ENCODE data around the gene GNA14. TPM values are rescaled to one million over a fixed set of nuclear protein-coding genes. Genes with fewer than 3 reads are reported as not detected.

The GNA14 gene
- total RNA-seq, 1 experiment from 2014 or later: 1.2 TPM

DNA sequence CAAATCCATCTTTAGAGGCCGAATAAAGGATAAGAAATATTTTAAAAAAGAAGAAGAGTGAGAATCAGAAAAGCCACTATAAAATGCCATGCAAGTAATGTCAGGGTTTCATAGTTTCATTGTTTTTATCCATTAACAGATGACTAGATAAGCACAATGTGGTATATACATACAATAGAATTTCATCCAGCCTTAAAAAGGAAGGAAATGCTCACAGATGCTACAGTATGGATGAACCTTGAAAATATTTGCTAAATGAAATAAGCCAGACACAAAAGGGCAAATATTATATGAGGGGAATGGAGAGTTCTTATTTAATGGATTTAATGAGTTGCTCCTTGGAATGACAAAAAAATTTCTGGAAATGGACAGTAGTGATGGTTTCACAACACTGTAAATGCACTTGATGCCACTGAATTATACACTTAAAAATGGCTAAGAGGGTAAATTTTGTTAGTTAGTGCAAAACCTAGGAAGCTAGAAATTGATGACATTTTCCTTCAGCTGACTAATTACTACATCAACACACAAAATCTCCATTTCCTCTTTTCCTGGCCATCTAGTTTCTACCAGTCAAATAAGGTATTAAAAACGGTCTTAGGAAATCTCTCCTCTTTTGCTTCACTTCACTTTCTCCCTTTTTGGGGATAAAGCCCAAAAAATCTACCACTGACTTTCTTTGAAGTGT lies 86.6 kb downstream of the GNA14 start:
- Histone ChIP-seq H3F3A (ENCODE audit: low read length, unreplicated experiment) (no peaks in the 10 kb centered on the region), H3K79me2 (ENCODE audit: low read length) (no peaks in the 10 kb centered on the region), H4K20me1 (ENCODE audit: low read length) (no peaks in the 10 kb centered on the region), H3K4me1 (ENCODE audit: insufficient read depth, low read length) (no peaks in the 10 kb centered on the region), H3K9ac (ENCODE audit: low read length) (no peak overlapping the region), H3K9me3 (ENCODE audit: low read length) (no peaks in the 10 kb centered on the region), H3K4me2 (ENCODE audit: low read length) (no peak overlapping the region), H3K27me3 (ENCODE audit: low read length) (no peaks in the 10 kb centered on the region), H3K36me3 (ENCODE audit: low read depth, low read length) (no peaks in the 10 kb centered on the region), H3K9me2 (replicated peaks; ENCODE audit: low read length) (no peaks in the 10 kb centered on the region), H2AFZ (ENCODE audit: low read length) (no peak overlapping the region), H3K4me3 (ENCODE audit: low read length) (no peak overlapping the region), H3K27ac (ENCODE audit: low read length) (no peak overlapping the region)
- ChIA-PET CTCF (no interaction called here), POLR2A (ENCODE audit: unreplicated experiment) (no interaction called here)
- ATAC-seq (no peak), DNase-seq (no peak)
- TF ChIP-seq EZH2phosphoT487 (IDR thresholded peaks at IDR 0.05; ENCODE audit: borderline replicate concordance, low read length): no peak
- TF ChIP-seq, protein P1, sequence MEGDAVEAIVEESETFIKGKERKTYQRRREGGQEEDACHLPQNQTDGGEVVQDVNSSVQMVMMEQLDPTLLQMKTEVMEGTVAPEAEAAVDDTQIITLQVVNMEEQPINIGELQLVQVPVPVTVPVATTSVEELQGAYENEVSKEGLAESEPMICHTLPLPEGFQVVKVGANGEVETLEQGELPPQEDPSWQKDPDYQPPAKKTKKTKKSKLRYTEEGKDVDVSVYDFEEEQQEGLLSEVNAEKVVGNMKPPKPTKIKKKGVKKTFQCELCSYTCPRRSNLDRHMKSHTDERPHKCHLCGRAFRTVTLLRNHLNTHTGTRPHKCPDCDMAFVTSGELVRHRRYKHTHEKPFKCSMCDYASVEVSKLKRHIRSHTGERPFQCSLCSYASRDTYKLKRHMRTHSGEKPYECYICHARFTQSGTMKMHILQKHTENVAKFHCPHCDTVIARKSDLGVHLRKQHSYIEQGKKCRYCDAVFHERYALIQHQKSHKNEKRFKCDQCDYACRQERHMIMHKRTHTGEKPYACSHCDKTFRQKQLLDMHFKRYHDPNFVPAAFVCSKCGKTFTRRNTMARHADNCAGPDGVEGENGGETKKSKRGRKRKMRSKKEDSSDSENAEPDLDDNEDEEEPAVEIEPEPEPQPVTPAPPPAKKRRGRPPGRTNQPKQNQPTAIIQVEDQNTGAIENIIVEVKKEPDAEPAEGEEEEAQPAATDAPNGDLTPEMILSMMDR (conservative IDR thresholded peaks at IDR 0.05; ENCODE audit: low read depth, low read length): no peak
- no peak for TF ChIP-seq EZH2 (IDR thresholded peaks at IDR 0.05; ENCODE audit: low read length, unreplicated experiment)
- intact Hi-C loops (cut with micrococcal nuclease): no loop called here
- no TSS peak for BruUV-seq (replicated peaks)

DNA sequence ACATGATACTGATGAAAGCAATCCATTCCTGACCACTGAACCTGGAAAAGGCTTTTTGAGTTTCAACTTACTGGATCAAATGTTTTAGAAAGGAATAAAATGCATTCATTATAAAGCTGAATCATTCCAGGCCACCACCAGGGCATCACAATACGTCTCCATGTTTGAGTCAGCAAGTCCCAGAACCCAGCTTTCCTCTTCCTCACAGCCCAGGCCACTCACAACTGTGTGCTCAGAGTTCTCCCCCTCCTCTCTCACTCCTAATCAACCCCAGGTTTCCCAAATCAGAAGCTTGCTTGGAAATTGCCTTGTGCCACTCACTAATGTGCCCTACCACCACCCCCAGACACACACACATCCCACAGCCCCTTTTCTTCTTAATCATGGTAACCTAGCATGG lies 91.7 kb downstream of the GNA14 start:
- CTCF ChIA-PET: no interaction called here

DNA sequence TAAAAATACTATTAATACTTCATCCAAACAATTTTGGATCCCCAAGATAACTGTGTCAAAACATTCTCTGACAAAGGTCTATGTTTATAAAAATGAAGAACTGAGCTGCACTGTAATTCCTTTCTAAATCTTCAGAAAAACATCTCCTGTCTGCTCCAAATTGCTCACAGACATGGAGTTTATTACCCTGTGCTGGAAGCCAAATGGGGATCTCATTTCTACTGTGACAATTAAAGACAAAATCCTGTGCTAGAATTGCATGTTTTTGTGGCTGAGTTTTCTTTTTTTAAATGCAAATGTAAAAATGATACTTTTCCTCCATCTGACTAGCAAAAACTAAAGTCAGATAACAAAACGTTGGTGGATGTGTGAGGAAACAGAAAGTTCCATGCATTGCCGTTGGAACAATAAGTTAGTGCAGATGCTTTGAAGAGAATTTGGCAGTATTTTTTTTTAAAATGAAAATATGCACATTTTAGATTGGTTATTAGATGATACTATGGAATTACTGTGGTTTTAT lies 93.5 kb downstream of the GNA14 start:
- TF ChIP-seq EZH2phosphoT487 (IDR thresholded peaks at IDR 0.05; ENCODE audit: borderline replicate concordance, low read length) (no peak), EZH2 (IDR thresholded peaks at IDR 0.05; ENCODE audit: low read length, unreplicated experiment) (no peak)
- TF ChIP-seq, protein P1 (conservative IDR thresholded peaks at IDR 0.05; ENCODE audit: low read depth, low read length): no peak
- Histone ChIP-seq H3K9me3 (ENCODE audit: low read length) (no peaks in the 10 kb centered on the region), H3K27ac (ENCODE audit: low read length) (no peak overlapping the region), H3K4me1 (ENCODE audit: insufficient read depth, low read length) (no peaks in the 10 kb centered on the region), H3K9me2 (replicated peaks; ENCODE audit: low read length) (no peaks in the 10 kb centered on the region), H4K20me1 (ENCODE audit: low read length) (no peaks in the 10 kb centered on the region), H3K4me3 (ENCODE audit: low read length) (no peak overlapping the region), H3K79me2 (ENCODE audit: low read length) (no peaks in the 10 kb centered on the region), H3F3A (ENCODE audit: low read length, unreplicated experiment) (no peaks in the 10 kb centered on the region), H3K36me3 (ENCODE audit: low read depth, low read length) (no peaks in the 10 kb centered on the region), H3K4me2 (ENCODE audit: low read length) (no peak overlapping the region), H2AFZ (ENCODE audit: low read length) (no peak overlapping the region), H3K27me3 (ENCODE audit: low read length) (no peaks in the 10 kb centered on the region), H3K9ac (ENCODE audit: low read length) (no peak overlapping the region)
- intact Hi-C loops (cut with micrococcal nuclease): no loop called here
- ChIA-PET CTCF (no interaction called here), POLR2A (ENCODE audit: unreplicated experiment) (no interaction called here)
- BruUV-seq (replicated peaks): no TSS peak
- ATAC-seq (no peak), DNase-seq (no peak)

More for the DNA sequence above, 91.7 kb downstream of the GNA14 start:
- Histone ChIP-seq H3K9me2 (replicated peaks; ENCODE audit: low read length) (no peaks in the 10 kb centered on the region), H3K79me2 (ENCODE audit: low read length) (no peaks in the 10 kb centered on the region), H3K36me3 (ENCODE audit: low read depth, low read length) (no peaks in the 10 kb centered on the region), H3K27me3 (ENCODE audit: low read length) (no peaks in the 10 kb centered on the region), H4K20me1 (ENCODE audit: low read length) (no peaks in the 10 kb centered on the region), H3F3A (ENCODE audit: low read length, unreplicated experiment) (no peaks in the 10 kb centered on the region), H3K27ac (ENCODE audit: low read length) (no peak overlapping the region), H3K4me2 (ENCODE audit: low read length) (no peak overlapping the region), H2AFZ (ENCODE audit: low read length) (no peak overlapping the region), H3K9ac (ENCODE audit: low read length) (no peak overlapping the region), H3K9me3 (ENCODE audit: low read length) (no peaks in the 10 kb centered on the region), H3K4me3 (ENCODE audit: low read length) (no peak overlapping the region), H3K4me1 (ENCODE audit: insufficient read depth, low read length) (no peaks in the 10 kb centered on the region)
- ATAC-seq (no peak), DNase-seq (no peak)
- intact Hi-C loops (cut with micrococcal nuclease): no loop called here
- TF ChIP-seq, protein P1 (conservative IDR thresholded peaks at IDR 0.05; ENCODE audit: low read depth, low read length): no peak
- BruUV-seq (replicated peaks): no TSS peak
- POLR2A ChIA-PET (ENCODE audit: unreplicated experiment): no interaction called here

All from PC-3 (cell line).